GM10847 (cell line): ENCODE measurements around the gene FAM222A.

ENCODE experiments used
- POLR2A ChIP-seq: IDR thresholded peaks from 2 replicates; pipeline ENCODE4 v1.6.1; 2011; ENCODE audit not compliant: insufficient read length; ENCODE audit errors: extremely low read depth

The FAM222A gene

DNA sequence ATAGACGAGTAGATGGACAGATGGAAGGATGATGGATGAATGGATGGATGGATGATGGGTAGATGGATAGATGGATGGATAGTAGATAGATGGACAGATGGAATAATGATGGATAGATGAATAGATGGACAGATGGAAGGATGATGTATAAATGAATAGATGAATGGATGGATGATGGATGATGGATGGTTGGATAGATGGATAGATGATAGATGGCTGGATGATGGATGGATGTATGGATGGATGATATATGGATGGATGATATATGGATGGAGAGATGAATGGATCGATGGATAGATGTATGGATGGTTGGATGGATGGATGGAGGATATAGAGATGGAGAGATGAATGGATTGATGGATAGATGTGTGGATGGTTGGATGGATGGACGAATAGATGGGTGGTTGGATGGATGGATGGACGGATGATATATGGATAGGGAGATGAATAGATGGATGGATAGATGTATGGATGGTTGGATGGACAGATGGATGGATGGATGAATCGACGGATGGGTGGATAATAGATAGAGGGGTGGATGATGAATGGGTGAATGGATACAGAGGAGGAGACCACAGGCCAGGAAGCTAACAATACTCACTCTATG is 100.3 kb downstream of the FAM222A start:
- no peak for TF ChIP-seq POLR2A

DNA sequence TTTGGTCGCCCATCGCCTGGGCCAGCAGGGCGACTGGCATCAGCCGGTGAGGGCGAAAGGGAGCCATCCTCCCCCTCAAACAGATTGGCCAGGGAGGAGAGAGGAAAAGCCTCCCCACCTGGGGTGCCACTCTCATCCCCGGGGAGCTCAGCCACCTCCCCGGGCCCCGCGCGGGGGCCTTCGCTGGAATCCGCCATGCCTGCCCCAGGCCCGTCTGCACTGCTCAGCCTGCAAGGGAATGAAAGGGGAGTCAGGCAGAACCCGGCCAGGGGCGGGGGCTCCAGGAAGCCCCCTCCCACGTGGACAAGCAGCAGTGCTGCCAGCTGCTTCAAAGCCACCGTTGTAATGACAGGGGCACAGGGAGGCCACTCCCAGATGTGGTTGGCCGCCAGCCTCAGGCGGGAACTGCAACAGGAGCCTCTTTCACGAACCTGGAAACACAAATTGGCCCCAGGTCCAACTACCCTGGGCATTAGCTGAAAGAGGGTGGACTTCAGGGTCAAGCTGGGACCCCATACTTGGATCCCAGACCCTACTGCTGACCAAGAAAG is 101.0 kb downstream of the FAM222A start:
- no peak for TF ChIP-seq POLR2A

DNA sequence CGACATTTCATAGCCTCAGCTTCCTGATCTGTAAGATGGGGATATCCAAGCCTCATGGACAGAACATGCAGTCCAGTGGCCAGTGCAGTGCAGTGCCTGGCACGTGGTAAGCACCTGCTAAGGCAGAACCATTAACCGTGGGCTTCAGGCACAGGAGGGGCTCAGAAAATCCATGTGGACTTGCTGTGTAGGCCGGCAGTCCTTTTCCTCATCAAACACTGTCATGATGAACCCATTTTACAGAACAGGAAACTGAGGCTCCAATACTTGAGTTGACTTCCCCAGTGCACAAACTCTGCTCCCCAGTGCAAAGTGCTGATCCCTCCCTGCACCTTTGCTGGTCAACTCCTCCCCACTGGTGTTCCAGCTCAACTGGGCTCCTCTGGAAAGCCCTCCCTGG is 101.6 kb downstream of the FAM222A start:
- no peak for TF ChIP-seq POLR2A

DNA sequence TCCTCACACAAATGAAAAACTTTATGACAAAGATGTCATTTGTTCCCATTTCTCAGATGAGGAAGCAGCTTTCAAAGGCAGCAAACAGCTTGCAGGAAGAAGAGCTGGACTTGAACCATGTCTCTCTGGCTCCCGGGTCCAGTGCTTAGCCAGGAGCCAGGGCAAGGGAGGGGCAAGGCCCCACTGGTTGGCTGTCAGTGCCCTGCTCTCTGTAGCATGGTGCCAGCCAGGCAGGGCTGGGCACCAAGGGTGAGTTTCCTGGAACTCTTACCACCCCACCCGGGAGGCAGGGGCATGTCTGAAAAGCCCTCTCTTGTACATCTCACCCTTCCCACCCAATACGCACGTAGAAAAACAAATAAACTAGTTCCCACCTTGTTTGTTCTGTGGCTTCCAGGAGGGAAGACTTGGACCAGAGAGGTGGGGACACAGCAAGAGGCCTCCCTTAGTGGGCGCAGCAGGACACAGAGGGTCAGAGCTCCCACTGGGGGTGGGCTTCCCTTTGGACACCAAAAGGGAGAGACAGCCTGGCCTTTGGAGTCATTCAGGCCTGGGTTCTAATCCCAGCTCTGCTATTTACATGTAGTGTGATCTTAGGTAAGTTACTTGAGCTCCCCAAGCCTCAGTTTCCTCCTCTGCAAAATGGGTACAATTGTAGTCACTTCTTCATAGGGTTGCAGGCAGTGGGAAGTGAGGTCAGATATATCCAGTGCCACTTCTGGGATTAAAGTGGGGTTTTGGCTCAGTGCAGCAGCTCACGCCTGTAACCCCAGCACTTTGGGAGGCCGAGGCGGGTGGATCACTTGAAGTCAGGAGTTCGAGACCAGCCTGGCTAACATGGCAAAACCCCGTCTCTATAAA is 102.4 kb downstream of the FAM222A start:
- TF ChIP-seq POLR2A: no peak

DNA sequence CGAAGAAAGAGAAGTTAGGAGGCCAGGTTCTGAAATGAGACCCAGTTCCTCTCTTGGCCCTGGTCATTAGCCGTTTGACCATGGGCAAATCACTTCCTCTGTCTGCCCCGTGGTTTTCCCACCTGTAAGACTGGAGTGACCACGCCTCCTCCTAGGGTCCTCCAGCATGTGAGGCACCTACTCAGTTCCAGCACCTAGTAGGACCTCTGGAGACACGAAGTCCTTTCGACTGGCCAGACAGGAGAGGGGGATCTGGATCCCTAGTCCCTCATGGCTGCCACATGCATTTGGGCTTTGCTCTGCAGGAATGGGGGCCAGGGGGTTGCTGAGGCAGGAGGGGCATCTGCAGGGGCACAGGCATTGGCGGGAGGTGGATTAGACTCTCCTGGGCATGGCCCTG is 103.2 kb downstream of the FAM222A start:
- TF ChIP-seq POLR2A: no peak

DNA sequence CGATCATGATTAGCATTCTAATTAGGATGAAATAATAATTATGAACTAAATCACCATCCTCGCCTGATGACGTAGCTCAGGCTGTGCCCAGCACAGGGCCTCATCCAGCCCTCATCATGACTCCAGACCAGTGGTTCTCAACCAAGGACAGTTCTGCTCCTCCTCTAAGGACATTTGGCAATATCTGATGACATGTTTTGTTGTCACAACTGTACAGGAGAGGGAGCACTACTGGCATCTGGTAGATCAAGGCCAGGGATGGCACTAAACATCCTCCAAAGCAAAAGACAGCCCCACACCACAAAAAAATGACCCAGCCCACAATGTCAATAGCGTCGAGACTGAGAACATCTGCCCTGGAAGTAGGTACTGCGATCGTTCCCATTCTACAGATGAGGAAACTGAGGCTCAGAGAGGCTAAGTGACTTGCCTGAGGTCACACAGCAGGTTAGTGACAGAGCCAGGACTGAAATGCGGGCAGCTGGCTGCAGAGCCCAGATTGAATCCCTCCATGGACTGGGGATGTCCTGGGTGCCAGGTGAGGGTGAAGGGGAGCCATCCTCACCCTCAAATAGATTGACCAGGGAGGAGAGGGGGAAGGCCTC is 104.1 kb downstream of the FAM222A start:
- TF ChIP-seq POLR2A: no peak

DNA sequence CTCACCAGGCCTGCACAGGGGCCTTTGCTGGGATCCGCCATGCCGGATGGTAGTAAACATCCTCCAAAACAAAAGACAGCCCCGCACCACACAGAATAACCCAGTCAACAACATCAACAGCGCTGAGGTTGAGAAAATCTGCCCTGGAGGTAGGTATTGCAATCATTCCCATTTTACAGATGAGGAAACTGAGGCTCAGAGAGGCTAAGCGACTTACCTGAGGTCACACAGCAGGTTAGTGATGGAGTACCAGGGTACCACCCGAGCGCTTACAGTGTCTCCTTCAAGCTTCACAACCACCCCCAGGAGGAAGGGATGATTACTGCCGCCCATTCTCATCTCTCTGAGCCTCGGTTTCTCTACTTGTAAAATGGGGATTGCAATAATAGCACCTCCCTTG is 104.6 kb downstream of the FAM222A start:
- no peak for TF ChIP-seq POLR2A

DNA sequence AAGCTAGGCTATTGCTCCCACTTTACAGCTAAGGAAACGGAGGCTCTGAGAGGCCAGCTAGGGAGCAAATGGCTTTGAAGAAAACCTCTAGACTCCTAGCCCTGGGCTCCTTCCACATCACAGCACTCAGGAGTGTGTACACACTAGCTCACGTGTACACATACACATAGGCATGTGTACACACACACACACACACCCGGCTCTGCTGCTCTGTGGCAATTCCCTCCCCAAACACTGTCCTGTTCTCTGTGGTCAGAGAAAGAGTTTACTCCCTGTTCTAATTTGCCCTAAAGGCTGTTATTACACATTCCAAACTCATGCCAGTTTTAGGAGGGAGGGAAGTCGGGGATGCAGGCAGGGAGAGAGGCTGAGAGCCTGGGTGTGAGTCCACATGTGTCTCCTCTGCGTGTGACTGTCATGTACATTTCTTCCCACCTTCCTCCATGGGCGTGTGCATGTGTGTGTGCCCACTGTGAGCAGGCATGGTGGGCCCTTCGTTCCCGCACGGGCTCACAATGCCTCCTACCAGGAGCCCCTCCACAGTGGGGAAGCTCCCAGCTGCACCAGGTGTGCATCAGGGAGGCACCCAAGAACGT is 105.4 kb downstream of the FAM222A start:
- no peak for TF ChIP-seq POLR2A
